Measurements from ENCODE around the gene KHDRBS2.

The KHDRBS2 gene

GRCh38 chr6:62285612-62286469 is at the start of gene KHDRBS2:
KHDRBS2 (minus strand) TSS chr6:62286225.
- no peak within 1 kb of the TSS for H2AFZ ChIP-seq (ENCODE audit: low read depth, low read length, severe bottlenecking)
- no peak within 1 kb of the TSS for H3K27ac ChIP-seq (ENCODE audit: low read depth, low read length)
- no peaks in the 10 kb centered on the region for H4K20me1 ChIP-seq (ENCODE audit: low read depth, low read length)
- no peak within 1 kb of the TSS for H3K4me2 ChIP-seq (ENCODE audit: low read depth, low read length, poor library complexity, severe bottlenecking)
- no peaks in the 10 kb centered on the region for H3K27me3 ChIP-seq (ENCODE audit: low read length)
- no peaks in the 10 kb centered on the region for H3K9me3 ChIP-seq (ENCODE audit: insufficient read depth, low read length)
- no peaks in the 10 kb centered on the region for H3K36me3 ChIP-seq (ENCODE audit: low read length)
- H3K9me2 ChIP-seq (replicated peaks; ENCODE audit: insufficient read depth, low read length), result no peaks in the 10 kb centered on the region
- no peaks in the 10 kb centered on the region for H3F3A ChIP-seq (ENCODE audit: insufficient read depth)
- H3K9ac ChIP-seq (ENCODE audit: low read length), result no peak within 1 kb of the TSS
- no peak within 1 kb of the TSS for H3K4me3 ChIP-seq (ENCODE audit: insufficient read depth, low read length, poor library complexity, severe bottlenecking)
- H3K79me2 ChIP-seq (ENCODE audit: insufficient read depth, low read length), result no peaks in the 10 kb centered on the region
- TF ChIP-seq EZH2phosphoT487 (conservative IDR thresholded peaks at IDR 0.05; ENCODE audit: low read length), result no peak
- TF ChIP-seq CTCF (IDR thresholded peaks at IDR 0.05; ENCODE audit: insufficient read depth, low read length, poor library complexity, severe bottlenecking), result no peak

GRCh38 chr6:62328607-62329006 is 42.6 kb upstream of the KHDRBS2 start:
- Histone ChIP-seq H3F3A (ENCODE audit: insufficient read depth) (no peaks in the 10 kb centered on the region), H3K4me2 (ENCODE audit: low read depth, low read length, poor library complexity, severe bottlenecking) (no peak overlapping the region), H3K36me3 (ENCODE audit: low read length) (no peaks in the 10 kb centered on the region), H3K9me3 (ENCODE audit: insufficient read depth, low read length) (peaks cover 6% of the 10 kb centered on the region; the same call in 1 of the 2 replicates), H3K4me3 (ENCODE audit: insufficient read depth, low read length, poor library complexity, severe bottlenecking) (no peak overlapping the region), H3K27ac (ENCODE audit: low read depth, low read length) (no peak overlapping the region), H3K9ac (ENCODE audit: low read length) (no peak overlapping the region), H3K79me2 (ENCODE audit: insufficient read depth, low read length) (no peaks in the 10 kb centered on the region), H3K9me2 (replicated peaks; ENCODE audit: insufficient read depth, low read length) (no peaks in the 10 kb centered on the region), H4K20me1 (ENCODE audit: low read depth, low read length) (no peaks in the 10 kb centered on the region), H2AFZ (ENCODE audit: low read depth, low read length, severe bottlenecking) (peak overlapping the region; percentile 19), H3K27me3 (ENCODE audit: low read length) (no peaks in the 10 kb centered on the region)
- no peak for TF ChIP-seq EZH2phosphoT487 (conservative IDR thresholded peaks at IDR 0.05; ENCODE audit: low read length)
- TF ChIP-seq CTCF (IDR thresholded peaks at IDR 0.05; ENCODE audit: insufficient read depth, low read length, poor library complexity, severe bottlenecking), result no peak

GRCh38 chr6:62324834-62325233 is 38.8 kb upstream of the KHDRBS2 start:
- Histone ChIP-seq H3K9ac (ENCODE audit: low read length) (no peak overlapping the region), H3K9me2 (replicated peaks; ENCODE audit: insufficient read depth, low read length) (no peaks in the 10 kb centered on the region), H3K27ac (ENCODE audit: low read depth, low read length) (no peak overlapping the region), H3K27me3 (ENCODE audit: low read length) (no peaks in the 10 kb centered on the region), H3F3A (ENCODE audit: insufficient read depth) (no peaks in the 10 kb centered on the region), H3K4me2 (ENCODE audit: low read depth, low read length, poor library complexity, severe bottlenecking) (no peak overlapping the region), H3K4me3 (ENCODE audit: insufficient read depth, low read length, poor library complexity, severe bottlenecking) (no peak overlapping the region), H3K79me2 (ENCODE audit: insufficient read depth, low read length) (no peaks in the 10 kb centered on the region), H4K20me1 (ENCODE audit: low read depth, low read length) (no peaks in the 10 kb centered on the region), H3K9me3 (ENCODE audit: insufficient read depth, low read length) (no peaks in the 10 kb centered on the region), H2AFZ (ENCODE audit: low read depth, low read length, severe bottlenecking) (no peak overlapping the region), H3K36me3 (ENCODE audit: low read length) (no peaks in the 10 kb centered on the region)
- no peak for TF ChIP-seq CTCF (IDR thresholded peaks at IDR 0.05; ENCODE audit: insufficient read depth, low read length, poor library complexity, severe bottlenecking)
- TF ChIP-seq EZH2phosphoT487 (conservative IDR thresholded peaks at IDR 0.05; ENCODE audit: low read length), result no peak
